ENCODE results near the gene SLC4A1. TPM values are rescaled to one million over a fixed set of nuclear protein-coding genes. Genes with fewer than 3 reads are reported as not detected.

Gene SLC4A1
- total and polyA plus RNA-seq, 2 of the 13 experiments (the other 11 are each of a cell fraction or from before 2014, with no cell fraction given), result not detected

DNA sequence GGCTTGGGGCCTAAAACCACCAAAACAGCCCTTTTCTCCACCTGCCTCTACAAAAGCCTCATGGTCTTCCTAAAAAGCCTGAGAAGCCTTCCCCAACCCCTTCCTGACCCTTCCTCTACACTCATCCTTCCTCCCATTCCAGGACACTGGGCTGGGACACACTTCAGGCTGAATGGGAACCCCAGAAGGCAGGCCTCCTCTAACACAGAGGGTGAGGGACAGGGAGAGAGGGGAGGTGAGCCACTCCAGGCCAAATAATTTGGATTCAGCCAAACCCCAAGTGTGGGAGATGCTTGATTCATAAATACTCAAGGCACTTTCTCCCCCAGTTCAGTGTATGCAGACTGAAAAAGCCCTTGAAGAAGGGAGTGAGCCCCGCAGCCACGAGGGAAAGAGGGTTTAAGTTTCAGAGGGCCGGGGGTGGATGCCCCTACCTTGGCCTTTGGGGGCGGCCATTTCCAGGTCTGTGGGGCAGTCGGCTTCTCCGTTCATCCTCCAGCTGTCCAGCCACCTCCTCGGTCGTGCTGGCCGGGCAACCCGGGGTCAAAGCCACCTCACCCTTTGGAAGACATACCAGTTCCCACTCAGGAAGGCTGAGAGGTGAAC is 50.1 kb downstream of the SLC4A1 start (continued):
- TF ChIP-seq, protein P1, sequence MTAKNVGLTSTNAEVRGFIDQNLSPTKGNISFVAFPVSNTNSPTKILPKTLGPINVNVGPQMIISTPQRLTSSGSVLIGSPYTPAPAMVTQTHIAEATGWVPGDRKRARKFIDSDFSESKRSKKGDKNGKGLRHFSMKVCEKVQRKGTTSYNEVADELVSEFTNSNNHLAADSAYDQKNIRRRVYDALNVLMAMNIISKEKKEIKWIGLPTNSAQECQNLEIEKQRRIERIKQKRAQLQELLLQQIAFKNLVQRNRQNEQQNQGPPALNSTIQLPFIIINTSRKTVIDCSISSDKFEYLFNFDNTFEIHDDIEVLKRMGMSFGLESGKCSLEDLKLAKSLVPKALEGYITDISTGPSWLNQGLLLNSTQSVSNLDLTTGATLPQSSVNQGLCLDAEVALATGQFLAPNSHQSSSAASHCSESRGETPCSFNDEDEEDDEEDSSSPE (CRISPR knock-in tag; IDR thresholded peaks at IDR 0.05), result no peak
- TF ChIP-seq ZNF737 (CRISPR knock-in tag; IDR thresholded peaks at IDR 0.05; ENCODE audit: borderline replicate concordance), result 0 out of 2 replicates have a peak, but pooled peaks have one; percentile 68
- peak; percentile 23 for TF ChIP-seq ZNF33B (CRISPR knock-in tag; IDR thresholded peaks at IDR 0.05)
- 0 out of 2 replicates have a peak, but pooled peaks have one; percentile 33 for TF ChIP-seq TGIF2 (CRISPR knock-in tag; IDR thresholded peaks at IDR 0.05)
- 0 out of 2 replicates have a peak, but pooled peaks have one; percentile 12 for TF ChIP-seq CBFB (CRISPR knock-in tag; IDR thresholded peaks at IDR 0.05)
- TF ChIP-seq AKAP8 (CRISPR knock-in tag; IDR thresholded peaks at IDR 0.05), result 0 out of 2 replicates have a peak, but pooled peaks have one; percentile 27
- peak; percentile 10; the same call in 1 of the 2 replicates for TF ChIP-seq HIVEP1 (CRISPR knock-in tag; IDR thresholded peaks at IDR 0.05)
- TF ChIP-seq ZNF430 (CRISPR knock-in tag; IDR thresholded peaks at IDR 0.05), result peak; percentile 80; the same call in 1 of the 2 replicates
- TF ChIP-seq BORCS8-MEF2B (CRISPR knock-in tag; IDR thresholded peaks at IDR 0.05), result peak; percentile 13; the same call in 1 of the 2 replicates
- TF ChIP-seq, protein P2, sequence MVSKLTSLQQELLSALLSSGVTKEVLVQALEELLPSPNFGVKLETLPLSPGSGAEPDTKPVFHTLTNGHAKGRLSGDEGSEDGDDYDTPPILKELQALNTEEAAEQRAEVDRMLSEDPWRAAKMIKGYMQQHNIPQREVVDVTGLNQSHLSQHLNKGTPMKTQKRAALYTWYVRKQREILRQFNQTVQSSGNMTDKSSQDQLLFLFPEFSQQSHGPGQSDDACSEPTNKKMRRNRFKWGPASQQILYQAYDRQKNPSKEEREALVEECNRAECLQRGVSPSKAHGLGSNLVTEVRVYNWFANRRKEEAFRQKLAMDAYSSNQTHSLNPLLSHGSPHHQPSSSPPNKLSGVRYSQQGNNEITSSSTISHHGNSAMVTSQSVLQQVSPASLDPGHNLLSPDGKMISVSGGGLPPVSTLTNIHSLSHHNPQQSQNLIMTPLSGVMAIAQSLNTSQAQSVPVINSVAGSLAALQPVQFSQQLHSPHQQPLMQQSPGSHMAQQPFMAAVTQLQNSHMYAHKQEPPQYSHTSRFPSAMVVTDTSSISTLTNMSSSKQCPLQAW (CRISPR knock-in tag; IDR thresholded peaks at IDR 0.05), result peak; percentile 33; the same call in 1 of the 2 replicates
- 0 out of 4 replicates have a peak, but pooled peaks of 1 of the 2 experiments have one; percentile 1 for TF ChIP-seq KLF16 (CRISPR knock-in tag; IDR thresholded peaks at IDR 0.05)
- TF ChIP-seq, protein P3, sequence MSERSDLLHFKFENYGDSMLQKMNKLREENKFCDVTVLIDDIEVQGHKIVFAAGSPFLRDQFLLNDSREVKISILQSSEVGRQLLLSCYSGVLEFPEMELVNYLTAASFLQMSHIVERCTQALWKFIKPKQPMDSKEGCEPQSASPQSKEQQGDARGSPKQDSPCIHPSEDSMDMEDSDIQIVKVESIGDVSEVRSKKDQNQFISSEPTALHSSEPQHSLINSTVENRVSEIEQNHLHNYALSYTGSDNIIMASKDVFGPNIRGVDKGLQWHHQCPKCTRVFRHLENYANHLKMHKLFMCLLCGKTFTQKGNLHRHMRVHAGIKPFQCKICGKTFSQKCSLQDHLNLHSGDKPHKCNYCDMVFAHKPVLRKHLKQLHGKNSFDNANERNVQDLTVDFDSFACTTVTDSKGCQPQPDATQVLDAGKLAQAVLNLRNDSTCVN (CRISPR knock-in tag; IDR thresholded peaks at IDR 0.05; ENCODE audit: borderline replicate concordance), result peak; percentile 4; the same call in 1 of the 2 replicates
- TF ChIP-seq NONO (IDR thresholded peaks at IDR 0.05), result no peak
- TF ChIP-seq NONO (CRISPR knock-in tag; conservative IDR thresholded peaks at IDR 0.05), result 0 out of 2 replicates have a peak, but pooled peaks have one; percentile 3
- 0 out of 2 replicates have a peak, but pooled peaks have one; percentile 26 for TF ChIP-seq PHF21A (CRISPR knock-in tag; IDR thresholded peaks at IDR 0.05)
- TF ChIP-seq, protein P4, sequence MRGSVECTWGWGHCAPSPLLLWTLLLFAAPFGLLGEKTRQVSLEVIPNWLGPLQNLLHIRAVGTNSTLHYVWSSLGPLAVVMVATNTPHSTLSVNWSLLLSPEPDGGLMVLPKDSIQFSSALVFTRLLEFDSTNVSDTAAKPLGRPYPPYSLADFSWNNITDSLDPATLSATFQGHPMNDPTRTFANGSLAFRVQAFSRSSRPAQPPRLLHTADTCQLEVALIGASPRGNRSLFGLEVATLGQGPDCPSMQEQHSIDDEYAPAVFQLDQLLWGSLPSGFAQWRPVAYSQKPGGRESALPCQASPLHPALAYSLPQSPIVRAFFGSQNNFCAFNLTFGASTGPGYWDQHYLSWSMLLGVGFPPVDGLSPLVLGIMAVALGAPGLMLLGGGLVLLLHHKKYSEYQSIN (CRISPR knock-in tag; IDR thresholded peaks at IDR 0.05; ENCODE audit: borderline replicate concordance), result no peak
- TF ChIP-seq ZNF136 (CRISPR knock-in tag; IDR thresholded peaks at IDR 0.05; ENCODE audit: low read depth), result 0 out of 2 replicates have a peak, but pooled peaks have one; percentile 53
- peak; percentile 22; the same call in 1 of the 2 replicates for TF ChIP-seq MEIS2 (CRISPR knock-in tag; IDR thresholded peaks at IDR 0.05)
- TF ChIP-seq, protein P5, sequence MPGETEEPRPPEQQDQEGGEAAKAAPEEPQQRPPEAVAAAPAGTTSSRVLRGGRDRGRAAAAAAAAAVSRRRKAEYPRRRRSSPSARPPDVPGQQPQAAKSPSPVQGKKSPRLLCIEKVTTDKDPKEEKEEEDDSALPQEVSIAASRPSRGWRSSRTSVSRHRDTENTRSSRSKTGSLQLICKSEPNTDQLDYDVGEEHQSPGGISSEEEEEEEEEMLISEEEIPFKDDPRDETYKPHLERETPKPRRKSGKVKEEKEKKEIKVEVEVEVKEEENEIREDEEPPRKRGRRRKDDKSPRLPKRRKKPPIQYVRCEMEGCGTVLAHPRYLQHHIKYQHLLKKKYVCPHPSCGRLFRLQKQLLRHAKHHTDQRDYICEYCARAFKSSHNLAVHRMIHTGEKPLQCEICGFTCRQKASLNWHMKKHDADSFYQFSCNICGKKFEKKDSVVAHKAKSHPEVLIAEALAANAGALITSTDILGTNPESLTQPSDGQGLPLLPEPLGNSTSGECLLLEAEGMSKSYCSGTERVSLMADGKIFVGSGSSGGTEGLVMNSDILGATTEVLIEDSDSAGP (CRISPR knock-in tag; IDR thresholded peaks at IDR 0.05; ENCODE audit: borderline replicate concordance), result peak; percentile 60; the same call in 1 of the 2 replicates
- no peak; the same call in 1 of the 2 replicates for TF ChIP-seq ZNF709 (CRISPR knock-in tag; IDR thresholded peaks at IDR 0.05)
- TF ChIP-seq ATRX (CRISPR knock-in tag; IDR thresholded peaks at IDR 0.05; ENCODE audit: borderline replicate concordance), result 0 out of 2 replicates have a peak, but pooled peaks have one; percentile 41
- TF ChIP-seq HNF4A (CRISPR knock-in tag; IDR thresholded peaks at IDR 0.05), result no peak
- peak; percentile 45; the same call in 1 of the 2 replicates for TF ChIP-seq KDM4B (CRISPR knock-in tag; IDR thresholded peaks at IDR 0.05)
